Dermis blood vessel endothelial cell (primary cell): ENCODE data around the gene KIF23. TPM values are rescaled to one million over a fixed set of nuclear protein-coding genes. Genes with fewer than 3 reads are reported as not detected.
"Not testable (repeated sequence)": the region's sequence is repeated elsewhere in the genome, so short reads cannot be mapped to it uniquely, and the experiment has no call there.

Experiments used
- DNase-seq: peaks from one replicate; pipeline ENCODE4 v3.0.0; 2010
- total RNA-seq: library from RNA; depleted of rRNA; stranded (reverse); fragments of >200 nt; gene quantifications from 2 replicates; pipeline ENCODE4 v1.2.3, GENCODE V29; 2014

KIF23 gene
- total RNA-seq, 1 donor from 2014 or later: 13.8 TPM

GRCh38 chr15:69439623-69440022 is 25.5 kb downstream of the KIF23 start:
- no peak for DNase-seq

- no peak for DNase-seq
Measured at GRCh38 chr15:69443032-69443611, 29.0 kb downstream of the KIF23 start.

- DNase-seq: no peak
Measured at GRCh38 chr15:69444686-69445085, 30.5 kb downstream of the KIF23 start.

- DNase-seq: no peak
Measured at GRCh38 chr15:69446953-69447352, 32.8 kb downstream of the KIF23 start.

GRCh38 chr15:69450221-69450620 is 36.1 kb downstream of the KIF23 start:
- not testable (repeated sequence) for DNase-seq

GRCh38 chr15:69450968-69451695 is 37.0 kb downstream of the KIF23 start:
- no peak for DNase-seq

- DNase-seq: peak; percentile 12
Measured at GRCh38 chr15:69451951-69452691, 38.0 kb downstream of the KIF23 start.

GRCh38 chr15:69452692-69453521 is 38.8 kb downstream of the KIF23 start, which contains the start of gene RPLP1:
TSS of gene RPLP1 (plus strand) at chr15:69452818. CDS start at chr15:69452949, 131 bp downstream.
- DNase-seq: peak; percentile 96

- no peak for DNase-seq
Measured at GRCh38 chr15:69454953-69455352, 40.8 kb downstream of the KIF23 start.

- no peak for DNase-seq
Measured at GRCh38 chr15:69456208-69457166, 42.3 kb downstream of the KIF23 start.

- no peak for DNase-seq
Measured at GRCh38 chr15:69457304-69458280, 43.4 kb downstream of the KIF23 start.

- DNase-seq: no peak
Measured at GRCh38 chr15:69459066-69459465, 44.9 kb downstream of the KIF23 start.

- DNase-seq: no peak
Measured at GRCh38 chr15:69460481-69460880, 46.3 kb downstream of the KIF23 start.

- DNase-seq: no peak
Measured at GRCh38 chr15:69462030-69462492, 47.9 kb downstream of the KIF23 start.

GRCh38 chr15:69462493-69463181 is 48.5 kb downstream of the KIF23 start:
- DNase-seq: peak; percentile 99

GRCh38 chr15:69463182-69463756 is 49.1 kb downstream of the KIF23 start:
- peak; percentile 38 for DNase-seq

- no peak for DNase-seq
Measured at GRCh38 chr15:69465253-69465652, 51.1 kb downstream of the KIF23 start.

- no peak for DNase-seq
Measured at GRCh38 chr15:69466733-69467132, 52.6 kb downstream of the KIF23 start.

GRCh38 chr15:69467636-69468035 is 53.5 kb downstream of the KIF23 start:
- DNase-seq: no peak
